Fibroblast of pulmonary artery (primary cell): ENCODE data around the gene CCZ1B.
"Not testable (repeated sequence)": the region's sequence is repeated elsewhere in the genome, so short reads cannot be mapped to it uniquely, and the experiment has no call there.

Experiments
- DNase-seq: peaks from one replicate; pipeline ENCODE4 v3.0.0-alpha.2; 2010; ENCODE audit warnings: low read depth
- H3K4me3 ChIP-seq: replicated peaks from 2 replicates; pipeline ENCODE4 v1.5.1; 2011; ENCODE audit warnings: low read depth, mild to moderate bottlenecking, control low read depth, low read length, moderate library complexity
- TF ChIP-seq, protein P1 (sequence below): IDR thresholded peaks from 2 replicates; pipeline ENCODE4 v1.5.1; 2011; ENCODE audit warnings: mild to moderate bottlenecking, control low read depth, low read length, inconsistent platforms; ENCODE audit errors: missing control alignments

CCZ1B gene

GRCh38 chr7:6843092-6843491 lies 17.0 kb upstream of the CCZ1B start:
- DNase-seq, H3K4me3 ChIP-seq: not testable (repeated sequence)

DNA sequence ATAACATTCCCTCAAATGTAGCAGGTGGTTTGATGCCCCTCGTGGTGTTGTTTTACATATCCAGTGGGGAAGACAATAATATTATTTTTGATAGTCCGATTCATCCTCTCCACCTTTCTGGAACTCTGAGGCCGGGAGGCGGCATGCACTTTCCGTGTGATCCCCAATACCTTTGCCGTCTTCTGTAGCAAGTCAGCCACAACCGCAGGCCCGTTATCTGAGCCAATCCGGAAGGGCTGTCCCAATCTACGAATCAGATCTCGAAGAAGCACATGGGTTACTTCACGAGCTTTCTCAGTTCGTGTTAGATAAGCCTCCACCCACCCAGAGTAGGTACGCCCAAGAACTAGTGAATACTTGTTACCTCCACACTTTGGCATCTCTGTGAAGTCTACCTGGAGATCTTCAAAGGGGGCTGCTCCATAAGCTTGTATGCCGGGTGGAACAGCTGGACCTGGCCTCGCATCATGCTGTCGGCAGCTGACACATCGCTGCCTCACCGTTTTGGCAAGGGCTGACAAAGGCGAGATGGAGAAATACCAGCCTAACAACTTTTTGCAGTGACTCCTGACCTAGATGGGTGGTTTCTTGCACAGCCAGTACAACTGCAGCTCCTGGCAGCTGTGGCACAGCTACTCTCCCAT lies 16.3 kb upstream of the CCZ1B start:
- DNase-seq, H3K4me3 ChIP-seq: not testable (repeated sequence)

DNA sequence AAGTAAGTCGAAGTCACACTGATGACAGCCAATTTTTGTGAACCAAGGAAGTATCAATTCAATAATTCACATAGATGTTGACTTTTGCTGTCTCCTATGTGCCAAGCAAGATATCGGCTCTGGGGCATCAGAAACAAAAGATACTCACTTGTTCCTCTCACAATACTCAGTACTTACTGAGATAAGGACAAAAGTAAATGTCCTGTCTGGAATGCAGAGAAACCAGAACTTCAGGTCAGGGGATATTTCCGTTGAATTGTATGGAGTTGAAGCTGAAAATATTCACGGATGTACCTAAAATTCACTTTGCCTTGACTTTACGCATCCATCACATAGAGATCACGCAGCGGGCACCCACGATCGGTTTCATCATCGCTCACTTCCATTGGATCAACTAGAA lies 11.0 kb upstream of the CCZ1B start:
- H3K4me3 ChIP-seq, DNase-seq: not testable (repeated sequence)

- H3K4me3 ChIP-seq, DNase-seq: not testable (repeated sequence)
Measured at GRCh38 chr7:6835521-6835920, 9.4 kb upstream of the CCZ1B start.

GRCh38 chr7:6833636-6834035 lies 7.6 kb upstream of the CCZ1B start:
- TF ChIP-seq, protein P1, sequence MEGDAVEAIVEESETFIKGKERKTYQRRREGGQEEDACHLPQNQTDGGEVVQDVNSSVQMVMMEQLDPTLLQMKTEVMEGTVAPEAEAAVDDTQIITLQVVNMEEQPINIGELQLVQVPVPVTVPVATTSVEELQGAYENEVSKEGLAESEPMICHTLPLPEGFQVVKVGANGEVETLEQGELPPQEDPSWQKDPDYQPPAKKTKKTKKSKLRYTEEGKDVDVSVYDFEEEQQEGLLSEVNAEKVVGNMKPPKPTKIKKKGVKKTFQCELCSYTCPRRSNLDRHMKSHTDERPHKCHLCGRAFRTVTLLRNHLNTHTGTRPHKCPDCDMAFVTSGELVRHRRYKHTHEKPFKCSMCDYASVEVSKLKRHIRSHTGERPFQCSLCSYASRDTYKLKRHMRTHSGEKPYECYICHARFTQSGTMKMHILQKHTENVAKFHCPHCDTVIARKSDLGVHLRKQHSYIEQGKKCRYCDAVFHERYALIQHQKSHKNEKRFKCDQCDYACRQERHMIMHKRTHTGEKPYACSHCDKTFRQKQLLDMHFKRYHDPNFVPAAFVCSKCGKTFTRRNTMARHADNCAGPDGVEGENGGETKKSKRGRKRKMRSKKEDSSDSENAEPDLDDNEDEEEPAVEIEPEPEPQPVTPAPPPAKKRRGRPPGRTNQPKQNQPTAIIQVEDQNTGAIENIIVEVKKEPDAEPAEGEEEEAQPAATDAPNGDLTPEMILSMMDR: no peak
- DNase-seq: no peak
- no peak overlapping the region for H3K4me3 ChIP-seq

GRCh38 chr7:6831018-6831725 lies 5.1 kb upstream of the CCZ1B start:
- H3K4me3 ChIP-seq: no peak overlapping the region
- TF ChIP-seq, protein P1: no peak
- DNase-seq: no peak

GRCh38 chr7:6830026-6830425 lies 4.0 kb upstream of the CCZ1B start:
- not testable (repeated sequence) for H3K4me3 ChIP-seq, DNase-seq

GRCh38 chr7:6829616-6830015 lies 3.5 kb upstream of the CCZ1B start:
- not testable (repeated sequence) for H3K4me3 ChIP-seq, DNase-seq

GRCh38 chr7:6827180-6827579 lies 1.1 kb upstream of the CCZ1B start:
- DNase-seq, H3K4me3 ChIP-seq: not testable (repeated sequence)

GRCh38 chr7:6825236-6826125 lies 594 bp downstream of the CCZ1B start:
- H3K4me3 ChIP-seq: peak overlapping the region; percentile 48

DNA sequence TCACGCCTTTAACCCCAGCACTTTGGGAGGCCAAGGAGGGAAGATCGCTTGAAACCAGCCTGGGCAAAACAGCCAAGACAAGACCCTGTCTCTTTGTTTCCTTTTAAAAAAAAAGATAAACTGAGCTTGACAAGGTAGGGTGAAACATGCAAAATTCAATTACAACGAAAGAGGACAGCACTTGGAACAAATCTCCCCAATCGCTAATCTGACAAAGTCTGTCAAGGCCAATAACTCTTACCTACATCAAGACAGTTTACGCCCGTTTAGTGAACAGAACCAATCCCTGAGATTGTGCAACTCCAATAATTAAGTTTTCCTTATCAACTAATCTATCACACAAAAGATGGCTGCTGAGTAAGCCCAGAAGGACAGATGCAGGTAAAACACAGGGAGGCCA lies 4.5 kb downstream of the CCZ1B start:
- DNase-seq, H3K4me3 ChIP-seq: not testable (repeated sequence)

More at GRCh38 chr7:6825236-6826125, 594 bp downstream of the CCZ1B start:
- not testable (repeated sequence) for DNase-seq

DNA sequence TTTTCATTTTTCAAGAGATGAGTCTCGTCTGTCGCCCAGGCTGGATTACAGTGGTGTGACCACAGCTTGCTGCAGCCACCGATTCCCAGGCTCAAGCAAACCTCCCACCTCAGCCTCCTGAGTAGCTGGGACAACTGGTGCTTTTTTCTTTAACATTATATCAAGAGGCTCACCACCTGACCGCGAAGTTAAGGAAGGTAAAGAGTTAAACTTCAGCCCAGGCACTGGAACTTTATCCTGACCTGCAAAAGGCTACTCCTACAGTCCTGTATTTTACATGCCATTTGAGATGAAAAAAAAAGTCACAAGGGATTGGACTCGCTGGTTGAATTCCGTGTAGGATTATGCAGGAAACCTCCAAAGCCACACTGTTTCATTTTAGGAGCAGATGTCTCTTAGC lies 10.6 kb downstream of the CCZ1B start:
- H3K4me3 ChIP-seq, DNase-seq: not testable (repeated sequence)

DNA sequence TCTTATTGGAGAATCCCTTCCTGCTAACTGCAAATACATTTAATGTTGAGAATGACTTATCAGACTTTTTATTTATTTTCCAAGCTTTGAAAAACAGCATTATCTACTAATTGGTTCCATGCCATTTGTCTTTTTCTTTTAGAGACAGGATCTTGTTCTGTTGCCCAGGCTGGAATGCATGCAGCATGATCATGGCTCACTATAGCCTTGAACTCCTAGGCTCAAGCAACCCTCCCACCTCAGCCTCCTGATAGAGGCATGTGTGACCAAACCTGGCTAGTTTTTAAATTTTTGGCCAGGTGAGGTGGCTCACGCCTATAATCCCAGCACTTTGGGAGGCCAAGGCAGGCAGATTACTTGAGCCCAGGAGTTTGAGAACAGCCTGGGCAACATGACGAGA lies 13.1 kb downstream of the CCZ1B start:
- not testable (repeated sequence) for DNase-seq, H3K4me3 ChIP-seq

DNA sequence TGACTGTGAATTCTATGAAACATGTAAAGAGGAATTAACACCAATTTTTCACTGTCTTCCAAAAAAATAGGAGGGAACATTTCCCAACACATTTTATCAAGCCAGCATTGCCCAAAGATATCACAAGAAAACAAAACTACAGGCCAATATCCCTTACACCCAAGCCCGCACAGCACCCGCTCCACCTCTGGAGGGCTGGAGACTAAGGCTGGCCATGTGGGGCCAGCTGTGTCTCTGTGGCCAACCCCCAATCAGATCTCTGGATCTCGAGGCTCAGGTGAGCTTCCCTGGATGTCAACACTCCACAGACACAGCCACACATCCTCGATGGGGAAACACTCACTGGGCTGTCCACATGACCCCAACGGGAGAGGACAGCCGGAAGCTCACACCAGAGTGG lies 18.1 kb downstream of the CCZ1B start:
- not testable (repeated sequence) for H3K4me3 ChIP-seq, DNase-seq

- not testable (repeated sequence) for DNase-seq, H3K4me3 ChIP-seq
Measured at GRCh38 chr7:6807393-6807918, 18.6 kb downstream of the CCZ1B start.

GRCh38 chr7:6800331-6800730 lies 25.7 kb downstream of the CCZ1B start:
- H3K4me3 ChIP-seq, DNase-seq: not testable (repeated sequence)
